Activated naive CD8-positive, alpha-beta T cell treated with anti-CD3 and anti-CD28 coated beads for 36 hours (primary cell): ENCODE results near the gene PFKM. TPM values are rescaled to one million over a fixed set of nuclear protein-coding genes. Genes with fewer than 3 reads are reported as not detected.

Source experiments
- DNase-seq: peaks from one replicate; pipeline ENCODE4 v3.0.0; 2021
- H3K27ac Mint-ChIP-seq: one replicate; pipeline ENCODE4 v1.8.0; 2022; ENCODE audit warnings: mild to moderate bottlenecking, moderate library complexity, mixed read lengths
- H3K27me3 Mint-ChIP-seq: one replicate; pipeline ENCODE4 v1.8.0; 2022; ENCODE audit warnings: mild to moderate bottlenecking, mixed read lengths
- H3K36me3 Mint-ChIP-seq: one replicate; pipeline ENCODE4 v1.8.0; 2021; ENCODE audit warnings: mild to moderate bottlenecking, mixed read lengths
- H3K4me1 Mint-ChIP-seq: one replicate; pipeline ENCODE4 v1.8.0; 2021; ENCODE audit warnings: mixed read lengths
- H3K4me3 Mint-ChIP-seq: one replicate; pipeline ENCODE4 v1.8.0; 2022; ENCODE audit warnings: mild to moderate bottlenecking, moderate library complexity, mixed read lengths
- H3K9me3 Mint-ChIP-seq: one replicate; pipeline ENCODE4 v1.8.0; 2022; ENCODE audit warnings: mixed read lengths
- total RNA-seq, 2 experiments: library from RNA; stranded (reverse); gene quantifications; one replicate each; pipeline ENCODE4 v1.2.3, GENCODE V29; 2021

The PFKM gene
- total RNA-seq, 2 experiments from 2014 or later, result 65.4 to 67.7 TPM

- peaks cover 36% of the 10 kb centered on the region for H3K27me3 Mint-ChIP-seq
- H3K9me3 Mint-ChIP-seq, result no peaks in the 10 kb centered on the region
- peaks cover 19% of the 10 kb centered on the region for H3K4me1 Mint-ChIP-seq
- peak; percentile 18 for DNase-seq
- no peaks in the 10 kb centered on the region for H3K36me3 Mint-ChIP-seq
- H3K4me3 Mint-ChIP-seq, result peak overlapping the region; percentile 93
- no peak overlapping the region for H3K27ac Mint-ChIP-seq
Observed at GRCh38 chr12:48183876-48184548, 64.8 kb downstream of the PFKM start.

GRCh38 chr12:48184549-48184922 is 65.4 kb downstream of the PFKM start:
- Mint-ChIP-seq H3K36me3 (no peaks in the 10 kb centered on the region), H3K27ac (no peak overlapping the region), H3K4me3 (peak overlapping the region; percentile 93), H3K9me3 (no peaks in the 10 kb centered on the region), H3K27me3 (peaks cover 36% of the 10 kb centered on the region), H3K4me1 (peaks cover 19% of the 10 kb centered on the region)
- no peak for DNase-seq

- no peak overlapping the region for H3K27ac Mint-ChIP-seq
- H3K4me3 Mint-ChIP-seq, result peak overlapping the region; percentile 18
- no peaks in the 10 kb centered on the region for H3K9me3 Mint-ChIP-seq
- DNase-seq, result no peak
- H3K36me3 Mint-ChIP-seq, result no peaks in the 10 kb centered on the region
- peaks cover 38% of the 10 kb centered on the region for H3K27me3 Mint-ChIP-seq
- peaks cover 22% of the 10 kb centered on the region for H3K4me1 Mint-ChIP-seq
Observed at GRCh38 chr12:48185181-48185919, 66.2 kb downstream of the PFKM start.

- H3K4me1 Mint-ChIP-seq, result peaks cover 15% of the 10 kb centered on the region
- DNase-seq, result no peak
- no peaks in the 10 kb centered on the region for H3K9me3 Mint-ChIP-seq
- no peak overlapping the region for H3K4me3 Mint-ChIP-seq
- no peak overlapping the region for H3K27ac Mint-ChIP-seq
- no peaks in the 10 kb centered on the region for H3K36me3 Mint-ChIP-seq
- peaks cover 32% of the 10 kb centered on the region for H3K27me3 Mint-ChIP-seq
Observed at GRCh38 chr12:48187916-48188695, 68.9 kb downstream of the PFKM start.

GRCh38 chr12:48189331-48190125 is 70.4 kb downstream of the PFKM start:
- DNase-seq, result peak; percentile 46
- peaks cover 26% of the 10 kb centered on the region for H3K27me3 Mint-ChIP-seq
- H3K36me3 Mint-ChIP-seq, result no peaks in the 10 kb centered on the region
- no peak overlapping the region for H3K4me3 Mint-ChIP-seq
- no peak overlapping the region for H3K27ac Mint-ChIP-seq
- peaks cover 15% of the 10 kb centered on the region for H3K4me1 Mint-ChIP-seq
- H3K9me3 Mint-ChIP-seq, result no peaks in the 10 kb centered on the region

GRCh38 chr12:48191096-48191495 is 71.9 kb downstream of the PFKM start:
- Mint-ChIP-seq H3K27me3 (peaks cover 10% of the 10 kb centered on the region), H3K27ac (no peak overlapping the region), H3K36me3 (no peaks in the 10 kb centered on the region), H3K9me3 (no peaks in the 10 kb centered on the region), H3K4me1 (peaks cover 9% of the 10 kb centered on the region), H3K4me3 (no peak overlapping the region)
- DNase-seq, result no peak

GRCh38 chr12:48192861-48193260 is 73.7 kb downstream of the PFKM start:
- no peak for DNase-seq
- H3K27me3 Mint-ChIP-seq, result peaks cover 7% of the 10 kb centered on the region
- no peak overlapping the region for H3K4me3 Mint-ChIP-seq
- peaks cover 12% of the 10 kb centered on the region for H3K4me1 Mint-ChIP-seq
- H3K27ac Mint-ChIP-seq, result no peak overlapping the region
- H3K9me3 Mint-ChIP-seq, result no peaks in the 10 kb centered on the region
- no peaks in the 10 kb centered on the region for H3K36me3 Mint-ChIP-seq

GRCh38 chr12:48193623-48194022 is 74.5 kb downstream of the PFKM start:
- H3K27ac Mint-ChIP-seq, result no peak overlapping the region
- H3K4me3 Mint-ChIP-seq, result no peak overlapping the region
- no peaks in the 10 kb centered on the region for H3K9me3 Mint-ChIP-seq
- H3K4me1 Mint-ChIP-seq, result peaks cover 12% of the 10 kb centered on the region
- no peak for DNase-seq
- no peaks in the 10 kb centered on the region for H3K36me3 Mint-ChIP-seq
- H3K27me3 Mint-ChIP-seq, result peaks cover 7% of the 10 kb centered on the region

GRCh38 chr12:48194799-48195201 is 75.6 kb downstream of the PFKM start:
- Mint-ChIP-seq H3K36me3 (peaks cover 4% of the 10 kb centered on the region), H3K4me3 (no peak overlapping the region), H3K27me3 (peaks cover 7% of the 10 kb centered on the region), H3K27ac (no peak overlapping the region), H3K4me1 (peaks cover 17% of the 10 kb centered on the region), H3K9me3 (no peaks in the 10 kb centered on the region)
- DNase-seq, result no peak

Other genes with a start within 250 kb of the PFKM start
- gene VDR, start 214.4 kb upstream of the PFKM start, total RNA-seq, result 10 to 100 TPM; 55.8 TPM
- gene TMEM106C, start 155.8 kb upstream of the PFKM start, total RNA-seq, result 100 to 1,000 TPM; 158 to 168 TPM
- under 1 TPM in 1 of 2 experiments, not detected in 1; 0.04 TPM for gene COL2A1, start 114.9 kb upstream of the PFKM start, total RNA-seq
- 10 to 100 TPM; 42.6 to 53.6 TPM for gene SENP1, start 13.3 kb upstream of the PFKM start, total RNA-seq
- 10 to 100 TPM; 29.9 to 30.3 TPM for gene ASB8, start 38.2 kb downstream of the PFKM start, total RNA-seq
- under 1 TPM; 0.33 to 0.36 TPM for gene CCDC184, start 64.3 kb downstream of the PFKM start, total RNA-seq
- gene OR10AD1, start 83.9 kb downstream of the PFKM start, total RNA-seq, result not detected
- gene ZNF641, start 231.6 kb downstream of the PFKM start, total RNA-seq, result 1 to 10 TPM; 6.8 to 7.0 TPM